HG02759 (cell line): ENCODE measurements around the gene LPXN.
"Not testable (repeated sequence)": the region's sequence is repeated elsewhere in the genome, so short reads cannot be mapped to it uniquely, and the experiment has no call there.

ENCODE experiments used
- ATAC-seq: cut with Tn5 transposase; IDR thresholded peaks from one replicate; pipeline ENCODE4 v1.9.1; 2021; ENCODE audit warnings: mild to moderate bottlenecking, moderate library complexity; ENCODE audit not compliant: unreplicated experiment

LPXN gene

GRCh38 chr11:58579192-58580129, 3.8 kb upstream of the LPXN start:
- peak; percentile 41 for ATAC-seq

- ATAC-seq: peak; percentile 50
These were observed 3.1 kb upstream of the LPXN start, which contains the start of gene ZFP91 for GRCh38 chr11:58578635-58579191. ZFP91 (plus strand) TSS chr11:58579063; CDS start chr11:58579282, 219 bp downstream.

GRCh38 chr11:58578136-58578634, 2.5 kb upstream of the LPXN start:
- no peak for ATAC-seq

GRCh38 chr11:58577555-58578135, 2.0 kb upstream of the LPXN start:
- ATAC-seq: peak; percentile 47

- ATAC-seq: no peak
These were observed 1.3 kb upstream of the LPXN start for GRCh38 chr11:58576887-58577471.

- ATAC-seq: no peak
These were observed 775 bp downstream of the LPXN start for GRCh38 chr11:58574881-58575280.

GRCh38 chr11:58573451-58574104, 2.1 kb downstream of the LPXN start:
- peak; percentile 16 for ATAC-seq

- not testable (repeated sequence) for ATAC-seq
These were observed 2.8 kb downstream of the LPXN start for GRCh38 chr11:58572906-58573305.

- ATAC-seq: peak; percentile 87
These were observed 7.7 kb downstream of the LPXN start for GRCh38 chr11:58567889-58568512.

- ATAC-seq: no peak
These were observed 11.4 kb downstream of the LPXN start for GRCh38 chr11:58564231-58564630.

- ATAC-seq: peak; percentile 89
These were observed 13.3 kb downstream of the LPXN start for GRCh38 chr11:58562375-58562800.

GRCh38 chr11:58561394-58562098, 14.1 kb downstream of the LPXN start:
- ATAC-seq: no peak

GRCh38 chr11:58560842-58561241, 14.8 kb downstream of the LPXN start:
- ATAC-seq: no peak

- no peak for ATAC-seq
These were observed 26.0 kb downstream of the LPXN start for GRCh38 chr11:58549644-58550043.

GRCh38 chr11:58546841-58547240, 28.8 kb downstream of the LPXN start:
- ATAC-seq: no peak

- ATAC-seq: no peak
These were observed 43.8 kb downstream of the LPXN start for GRCh38 chr11:58531865-58532341.

- ATAC-seq: no peak
These were observed 45.4 kb downstream of the LPXN start for GRCh38 chr11:58530236-58530635.

GRCh38 chr11:58527429-58527828, 48.2 kb downstream of the LPXN start:
- ATAC-seq: no peak

GRCh38 chr11:58526721-58527120, 48.9 kb downstream of the LPXN start:
- ATAC-seq: no peak
